ENCODE results near the gene TEPSIN.

Gene TEPSIN

DNA sequence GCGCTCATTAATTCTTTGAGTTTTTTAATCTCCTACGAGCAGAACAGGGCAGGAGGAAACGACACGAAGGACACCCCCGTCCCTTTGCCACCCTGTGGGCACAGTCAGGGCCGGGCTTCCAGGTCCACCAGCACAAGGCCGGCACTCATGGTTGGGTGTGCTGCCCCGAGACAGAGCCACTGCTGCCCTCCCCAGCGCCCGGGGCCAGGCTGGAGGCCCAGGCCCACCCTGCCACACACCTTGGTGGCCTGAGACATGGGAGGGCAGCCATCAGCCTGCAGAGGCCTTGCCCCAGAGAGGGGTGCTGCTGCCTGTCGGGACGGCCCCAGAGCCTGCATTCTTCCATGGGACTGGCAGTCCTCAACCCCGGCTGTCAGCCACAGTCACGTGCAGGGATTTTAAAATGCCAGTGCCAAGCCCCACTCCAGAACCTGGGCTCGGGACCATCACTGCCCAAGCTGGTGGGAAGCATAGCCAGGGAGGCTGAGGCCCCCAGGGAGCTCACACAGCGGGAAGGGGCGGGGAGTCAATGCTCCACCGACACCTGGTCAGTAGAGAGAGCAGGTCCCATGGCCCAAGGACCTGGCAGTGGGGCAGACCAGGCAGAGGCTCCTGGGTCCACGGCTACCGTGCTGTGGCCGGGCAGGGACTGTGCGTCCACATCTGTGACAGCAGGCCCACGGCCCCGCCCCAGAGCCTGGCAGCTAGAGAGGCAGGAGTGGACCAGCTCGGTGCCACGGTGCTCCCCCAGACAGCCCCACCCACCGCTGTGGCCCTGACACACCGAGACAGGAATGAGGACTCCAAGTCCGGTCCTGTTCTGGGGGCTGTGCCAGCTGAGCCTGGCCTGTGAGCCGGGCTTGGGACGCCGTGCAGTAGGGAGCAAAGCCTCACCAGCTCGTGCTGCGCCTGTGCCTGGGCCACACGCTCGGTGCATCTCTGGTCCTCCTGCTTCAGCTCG is 43.6 kb downstream of the TEPSIN start:
- no peak for DNase-seq

DNA sequence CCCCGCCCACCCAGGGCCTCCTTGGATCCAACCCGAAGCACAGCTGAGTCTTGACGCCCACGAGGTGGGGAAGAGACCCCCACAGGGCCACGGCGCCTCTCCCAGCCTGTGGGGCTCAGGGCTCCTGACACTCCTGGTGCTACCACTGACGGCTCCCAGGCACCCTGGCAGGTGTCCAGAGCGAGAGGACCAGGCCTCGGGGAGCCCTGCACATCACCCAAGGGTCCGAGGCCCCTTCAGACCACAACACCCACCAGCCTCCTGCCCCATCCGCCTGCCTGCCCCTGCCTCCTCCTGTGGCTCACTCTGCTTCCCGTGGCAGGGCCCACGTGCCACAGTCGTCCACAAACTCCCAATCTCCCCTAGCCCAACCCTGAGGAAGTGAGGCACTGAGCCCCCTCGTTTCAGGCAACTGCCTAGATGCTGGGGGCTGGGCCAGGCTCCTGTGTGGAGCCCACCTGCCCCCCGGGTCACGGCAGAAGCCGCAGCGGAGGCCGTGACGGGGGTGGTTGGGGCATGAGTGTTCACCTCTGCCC is 44.6 kb downstream of the TEPSIN start:
- no peak for DNase-seq

DNA sequence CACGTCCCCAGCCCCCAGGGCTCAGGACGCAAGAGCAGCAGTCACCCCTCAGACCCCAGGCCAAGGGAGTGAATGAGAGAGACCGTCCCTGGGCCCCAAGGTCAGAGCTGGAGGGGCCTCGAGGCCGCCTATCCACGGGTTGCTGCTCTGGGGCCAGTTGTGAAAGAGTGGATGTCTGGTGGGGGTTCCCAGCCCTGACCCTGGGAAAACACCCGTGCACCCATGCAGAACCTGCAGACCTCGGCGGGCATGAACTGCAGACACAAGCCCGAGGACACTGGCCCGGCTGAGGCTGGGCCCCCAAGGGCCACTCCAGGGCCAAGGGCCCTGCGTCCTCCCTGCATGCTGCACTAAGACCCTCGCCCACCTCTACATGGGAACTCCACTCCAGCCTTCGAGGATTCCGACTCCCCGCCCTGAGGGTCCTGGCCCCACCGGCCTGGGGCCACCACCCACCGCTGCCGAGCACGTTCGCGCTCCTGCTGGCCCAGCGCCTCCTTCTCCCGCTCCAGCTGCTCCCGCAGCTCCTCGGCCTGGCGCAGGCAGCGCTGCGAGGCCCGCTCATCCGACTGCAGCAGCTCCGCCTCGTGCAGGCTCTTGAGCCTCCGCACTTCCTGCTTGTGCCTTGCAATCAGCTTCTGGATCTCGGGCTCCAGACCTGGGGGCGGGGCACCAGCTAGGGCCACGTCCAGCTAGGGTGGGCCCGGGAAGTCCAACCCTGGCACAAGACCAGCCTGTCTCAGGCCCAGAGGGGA is 45.2 kb downstream of the TEPSIN start:
- DNase-seq = no peak

DNA sequence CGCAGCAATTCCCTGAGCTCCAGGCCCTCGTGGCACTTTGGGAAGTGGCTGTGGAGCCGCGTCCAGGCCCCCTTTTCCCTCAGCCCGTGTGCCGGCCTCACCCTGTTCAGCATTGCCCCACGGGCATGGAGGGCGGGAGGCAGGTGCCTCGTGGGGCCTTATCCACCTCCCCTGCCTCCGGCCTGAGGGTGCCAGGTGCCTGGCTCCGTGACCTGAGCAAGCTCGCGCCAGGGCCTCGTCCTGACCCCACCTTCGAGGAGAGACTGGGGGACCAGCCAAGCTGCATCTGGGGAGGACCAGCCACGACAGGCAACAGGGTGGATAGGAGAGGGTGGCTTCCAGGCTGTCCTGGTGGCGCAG is 45.8 kb downstream of the TEPSIN start:
- DNase-seq = no peak

DNA sequence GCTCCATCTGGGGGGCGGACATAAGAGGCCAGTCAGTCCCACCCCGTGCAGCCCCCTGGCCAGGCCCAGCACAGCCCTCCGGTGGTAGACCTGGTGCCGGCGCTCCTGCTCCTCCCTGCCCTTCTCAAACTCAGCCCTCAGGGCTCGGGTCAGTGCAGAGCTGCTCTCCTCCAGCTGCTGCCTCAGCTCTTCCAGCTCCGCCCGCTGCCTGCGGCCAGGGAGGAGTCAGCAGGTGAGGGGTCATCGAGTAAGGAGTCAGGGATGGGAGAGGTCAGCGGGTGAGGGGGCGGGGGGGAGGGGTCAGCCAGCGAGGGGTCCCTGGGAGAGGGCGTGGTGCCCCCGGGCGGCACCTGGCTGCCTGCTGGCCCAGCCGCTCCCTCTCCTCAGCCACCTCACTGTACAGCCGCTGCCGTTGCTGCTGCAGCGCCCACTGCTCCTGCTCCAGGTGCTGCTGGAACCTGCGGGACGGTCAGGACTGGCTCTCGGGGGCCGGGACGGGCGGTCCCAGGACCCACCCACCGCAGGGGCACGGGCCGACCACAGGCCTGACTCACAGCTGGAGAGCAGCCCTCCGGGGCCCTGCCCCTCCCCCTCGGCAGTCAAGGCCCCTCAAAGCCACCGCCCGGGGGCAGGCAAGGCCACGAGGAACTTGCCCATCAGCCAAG is 46.3 kb downstream of the TEPSIN start:
- DNase-seq = no peak

DNA sequence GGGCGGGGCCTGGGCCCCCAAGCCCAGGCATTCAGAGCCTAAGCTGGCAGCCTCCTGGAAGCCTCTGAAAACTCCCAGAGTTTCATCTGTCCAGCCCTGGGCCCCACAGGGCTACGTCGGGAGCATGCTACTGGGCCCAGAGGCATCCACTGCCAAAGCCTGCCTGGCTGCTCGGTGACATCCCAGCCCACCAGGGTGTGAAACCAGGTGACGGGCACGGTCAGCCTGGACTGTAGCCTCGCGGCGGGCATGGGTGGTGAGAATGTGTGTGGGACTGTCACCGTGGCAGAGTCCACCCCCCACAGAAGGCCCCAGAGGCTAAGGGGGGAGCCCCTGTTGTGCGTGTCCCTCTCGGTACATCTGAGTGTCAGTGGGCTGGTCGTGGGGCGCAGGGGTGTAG is 47.2 kb downstream of the TEPSIN start:
- no peak for DNase-seq

DNA sequence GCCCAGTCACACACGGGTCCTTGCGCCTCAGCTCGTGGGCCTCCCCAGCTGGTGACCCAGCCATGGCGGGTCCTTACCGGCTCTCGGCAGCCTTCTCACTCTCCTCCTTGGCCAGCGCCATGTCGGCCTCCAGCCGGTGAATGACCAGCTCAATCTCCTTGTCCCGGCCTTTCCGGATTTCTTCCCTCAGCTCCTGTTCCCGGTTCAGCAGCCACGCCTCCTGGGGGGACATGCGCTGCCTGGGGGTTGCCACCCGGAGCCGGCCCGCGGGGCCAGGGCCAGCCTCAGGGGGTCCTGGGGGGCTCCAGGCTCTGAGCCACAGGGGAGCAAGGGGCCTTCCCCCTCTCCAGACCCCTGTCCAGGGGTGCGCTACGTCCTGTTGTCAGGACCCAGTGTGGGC is 47.7 kb downstream of the TEPSIN start:
- DNase-seq = no peak

DNA sequence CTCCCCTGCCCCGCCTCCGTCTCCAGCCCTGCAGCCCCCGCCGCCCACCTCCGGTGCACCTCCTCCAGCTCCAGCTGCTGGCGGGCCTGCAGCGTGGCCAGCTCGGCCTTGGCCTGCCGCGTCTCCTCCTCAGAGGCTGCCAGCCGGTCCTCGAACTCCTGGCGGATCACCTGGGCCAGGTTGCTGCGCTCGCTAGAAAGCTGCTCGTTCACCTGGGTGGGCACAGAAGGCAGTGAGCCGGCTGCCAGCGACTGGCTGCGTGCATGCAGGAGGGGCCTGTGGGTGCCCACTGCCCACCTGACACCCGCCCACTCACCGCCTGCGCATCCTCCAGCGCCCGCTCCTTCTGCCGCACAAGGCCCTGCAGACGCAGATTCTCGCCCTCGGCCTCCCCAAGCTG is 48.3 kb downstream of the TEPSIN start:
- DNase-seq = no peak

DNA sequence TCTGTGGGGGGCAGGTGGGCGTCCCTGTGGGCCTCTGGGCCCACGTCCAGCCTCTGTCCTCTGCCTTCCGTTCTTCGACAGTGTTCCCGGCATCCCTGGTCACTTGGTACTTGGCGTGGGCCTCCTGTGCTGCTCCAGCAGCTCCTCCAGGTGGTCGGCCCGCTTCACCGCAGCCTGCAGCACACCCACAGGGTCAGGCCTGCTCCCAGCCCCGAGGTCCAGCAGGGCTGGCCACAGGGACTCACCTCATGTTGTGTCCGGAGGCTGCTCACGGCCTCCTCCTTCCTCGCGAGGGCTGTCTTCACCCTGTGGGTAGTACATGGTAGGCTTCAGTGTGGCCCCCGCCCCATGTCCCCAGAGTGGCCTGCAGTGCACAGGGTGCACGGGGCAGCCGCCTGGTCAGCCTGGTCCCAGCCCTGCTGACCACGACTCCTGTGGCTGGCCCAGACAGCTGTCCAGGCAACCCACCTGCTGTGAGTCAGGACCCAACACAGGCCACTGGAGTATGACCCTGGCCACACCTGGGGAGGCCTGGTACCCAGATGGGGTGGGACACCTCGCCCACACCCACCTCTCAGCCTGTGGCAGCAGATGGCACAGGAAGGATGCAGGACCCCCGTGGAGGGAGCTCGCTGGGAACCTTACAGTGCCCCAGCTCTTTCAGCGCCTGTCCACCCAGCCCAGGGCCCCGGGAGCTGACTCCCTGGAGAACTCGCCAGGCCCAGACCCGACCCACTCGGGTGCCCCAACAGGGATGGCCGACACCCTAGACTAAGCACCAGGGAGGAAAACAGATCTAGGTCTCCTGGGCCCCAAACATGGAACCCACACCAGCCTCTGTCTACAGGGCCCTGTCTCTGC is 49.0 kb downstream of the TEPSIN start:
- DNase-seq = no peak

DNA sequence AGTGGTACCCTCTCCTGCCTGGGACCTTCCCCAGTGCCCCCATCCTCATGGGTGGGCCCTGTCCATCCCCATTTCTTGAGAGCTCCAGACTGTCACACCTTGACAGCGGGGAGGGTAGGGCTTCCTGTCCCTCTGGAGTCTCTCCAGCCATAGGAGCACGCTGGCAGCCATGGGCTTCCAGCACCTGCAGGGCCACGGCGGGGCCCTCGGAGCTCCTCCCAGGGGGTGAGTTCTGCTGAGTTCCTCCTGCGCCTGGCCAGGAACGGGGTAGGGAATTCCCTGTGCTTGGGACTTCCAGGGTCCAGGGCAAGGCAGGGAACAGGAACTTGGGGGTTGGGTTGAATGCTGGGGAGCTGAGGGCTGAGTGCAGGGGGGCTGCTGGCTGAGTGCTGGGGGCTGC is 49.8 kb downstream of the TEPSIN start:
- no peak for DNase-seq

DNA sequence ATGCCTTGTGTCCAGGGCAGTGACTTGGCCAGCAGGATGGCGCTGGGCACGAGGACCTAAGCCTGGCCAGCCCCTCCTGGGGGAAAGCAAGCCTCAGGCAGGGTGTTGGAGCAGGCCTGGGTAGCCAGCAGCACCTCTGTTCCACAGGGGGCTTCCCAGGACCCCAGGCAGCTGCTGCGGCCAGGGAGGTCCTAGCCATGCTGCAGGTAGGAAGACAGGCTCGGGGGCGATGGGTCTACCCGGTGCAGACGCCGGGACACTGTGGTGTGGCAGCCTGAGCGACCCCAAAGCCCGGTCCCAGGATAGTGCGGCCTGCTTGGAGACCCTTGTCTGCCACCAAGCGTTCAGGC is 50.4 kb downstream of the TEPSIN start:
- DNase-seq = no peak

DNA sequence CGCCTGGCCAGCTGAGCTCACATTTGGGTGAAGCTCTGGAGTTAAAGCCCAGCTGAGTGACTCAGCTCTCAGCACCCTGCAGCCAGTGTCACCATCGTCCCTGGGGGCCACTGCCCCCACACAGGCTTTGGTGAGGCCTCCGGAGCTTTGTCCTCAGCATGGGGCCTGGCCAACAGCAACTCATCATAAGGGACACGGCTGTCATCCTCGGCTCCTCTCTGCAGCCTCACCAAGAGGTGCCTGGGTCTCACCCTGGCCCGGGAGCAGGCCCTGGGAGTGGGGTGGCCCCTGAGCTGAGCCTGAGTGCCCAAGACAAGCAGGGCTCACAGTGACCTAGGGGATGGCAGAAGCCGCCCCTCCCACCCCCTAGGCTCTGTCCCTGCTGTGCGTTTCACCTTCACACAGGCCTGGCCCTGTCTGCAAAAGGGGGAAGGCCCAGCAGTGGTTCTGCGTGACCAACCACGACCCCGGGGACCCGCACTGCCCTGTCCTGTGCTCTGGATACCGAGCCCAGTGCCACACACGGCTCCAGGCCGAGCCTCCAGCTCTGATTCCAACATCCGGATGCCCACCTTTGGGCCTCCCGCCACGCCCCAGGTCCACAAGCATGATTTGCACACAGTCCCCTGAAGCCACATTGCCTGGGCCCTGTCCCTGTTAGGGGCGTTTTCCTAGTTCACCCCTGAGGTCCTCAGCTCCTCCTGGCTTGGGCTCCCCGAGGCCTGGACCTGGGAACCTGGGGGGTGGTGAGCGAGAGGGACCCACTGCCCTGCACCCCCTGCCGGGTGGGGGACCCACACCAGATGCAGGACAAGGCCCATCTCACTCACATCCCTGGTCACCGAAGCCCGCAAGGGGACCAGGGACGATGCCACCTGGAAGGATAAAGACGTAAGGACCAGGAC is 51.0 kb downstream of the TEPSIN start:
- DNase-seq = no peak

DNA sequence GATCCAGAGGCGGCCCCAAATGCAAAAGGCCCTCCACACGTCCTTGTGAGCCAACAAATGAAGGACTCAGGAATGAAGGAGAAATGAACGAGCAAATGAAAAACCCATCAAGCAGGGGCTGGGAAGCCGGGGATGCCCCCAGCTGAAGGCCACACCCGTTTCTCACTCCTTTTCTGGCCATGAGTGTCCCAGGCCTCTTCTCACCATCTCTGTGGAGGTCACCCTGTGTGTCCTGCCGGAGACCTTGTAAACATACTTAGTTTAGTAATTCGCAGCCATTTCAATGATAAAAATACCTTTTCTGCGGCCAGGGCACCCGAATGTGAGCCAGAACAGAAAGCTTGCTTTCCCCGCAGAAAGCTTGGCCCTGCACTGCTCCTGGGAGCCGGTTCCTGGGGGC is 51.7 kb downstream of the TEPSIN start:
- no peak for DNase-seq

DNA sequence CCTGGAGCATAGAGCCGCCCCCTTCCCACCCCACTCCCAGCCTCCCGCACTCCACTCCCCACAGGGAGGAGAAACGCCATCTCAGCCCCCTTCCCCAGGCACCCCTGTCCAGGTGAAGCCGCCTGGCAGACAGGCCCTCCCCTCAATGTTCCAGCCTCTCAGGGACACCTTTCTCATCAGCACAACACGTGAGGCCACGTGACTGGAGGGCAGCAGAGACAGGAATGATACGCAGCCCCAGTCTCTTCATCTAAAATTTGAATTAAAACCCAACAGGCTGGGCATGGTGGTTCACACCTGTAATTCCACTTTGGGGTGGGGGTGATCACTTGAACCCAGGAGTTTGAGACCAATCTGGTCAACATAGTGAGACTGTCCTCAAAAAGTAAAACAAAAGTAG is 52.7 kb downstream of the TEPSIN start:
- no peak for DNase-seq

DNA sequence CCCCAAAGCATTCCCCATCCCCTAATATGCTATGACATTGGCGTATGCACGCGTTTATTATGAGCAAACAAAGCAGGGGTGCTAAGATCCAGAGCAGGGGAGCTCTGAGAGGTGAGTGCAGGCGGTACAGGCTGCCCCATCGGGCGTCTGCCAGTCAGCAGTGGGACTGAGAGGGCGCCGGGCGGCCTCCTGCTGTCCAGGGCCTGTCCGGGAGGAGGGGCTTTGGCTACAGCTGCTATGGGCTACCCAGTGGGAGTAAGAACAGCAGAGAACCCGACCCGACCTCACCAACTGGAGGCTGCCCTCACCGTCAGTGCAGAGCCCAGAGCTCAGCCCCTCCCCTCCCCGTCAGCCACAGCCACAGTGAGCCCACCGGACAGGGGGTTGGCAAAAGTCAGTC is 54.3 kb downstream of the TEPSIN start:
- no peak for DNase-seq

DNA sequence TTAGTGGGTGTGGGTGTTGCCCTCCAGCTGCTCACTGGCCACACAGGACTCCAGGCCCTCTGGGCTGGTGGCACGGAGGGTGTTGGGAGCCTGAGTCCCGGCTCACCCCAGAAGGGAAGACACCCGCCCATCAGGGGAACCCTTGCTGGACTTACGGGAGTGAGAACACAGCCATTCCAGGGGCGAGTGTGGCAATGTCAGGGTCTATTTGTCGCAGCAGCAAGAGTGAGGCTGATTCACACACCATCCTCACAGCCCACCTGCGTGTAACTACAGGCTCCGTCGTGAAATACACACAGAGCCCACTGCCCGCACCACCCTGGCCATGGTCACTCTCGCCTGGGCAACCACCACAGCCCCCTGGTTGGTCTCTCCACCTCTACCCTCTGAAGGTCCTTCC is 55.0 kb downstream of the TEPSIN start:
- no peak for DNase-seq

DNA sequence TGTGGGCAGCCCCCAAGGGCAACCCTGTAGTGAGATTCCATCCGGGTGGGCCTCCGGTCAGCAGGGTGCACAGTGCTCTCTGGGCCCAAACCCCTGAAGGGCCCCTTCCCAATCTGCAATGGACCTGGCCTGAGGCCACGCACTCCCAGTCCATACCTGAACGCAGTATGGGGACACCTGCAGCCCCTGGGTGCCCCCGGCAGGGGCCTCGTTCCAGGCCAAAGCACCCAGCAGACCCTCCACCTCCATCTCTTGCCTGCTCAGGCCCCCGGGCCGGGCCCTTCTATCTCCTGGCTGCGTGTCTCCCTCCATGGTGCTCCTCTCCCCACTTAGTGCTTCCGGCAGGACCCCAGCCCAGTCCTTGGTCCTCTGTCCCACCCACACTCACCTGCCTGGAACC is 55.5 kb downstream of the TEPSIN start:
- DNase-seq = no peak

DNA sequence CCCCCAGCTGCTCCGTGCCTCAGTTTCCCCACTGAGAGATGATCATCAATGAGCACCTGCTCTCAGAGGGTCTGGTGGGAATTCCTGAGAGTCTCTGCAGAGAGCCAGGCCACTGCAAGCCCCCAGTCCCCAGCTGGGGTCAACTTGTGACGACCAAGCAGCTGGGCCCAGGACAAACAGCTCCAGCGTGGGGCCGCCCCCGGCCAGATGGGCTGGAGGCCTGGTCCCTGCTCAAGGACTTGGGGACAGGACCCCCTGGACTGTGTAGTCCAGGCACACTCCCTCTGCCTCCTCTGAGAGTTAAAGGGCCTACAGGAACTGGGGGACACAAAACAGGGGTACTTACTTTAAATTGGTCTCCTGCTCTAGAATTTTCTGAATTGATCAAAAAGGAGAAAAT is 56.3 kb downstream of the TEPSIN start:
- DNase-seq = no peak

DNA sequence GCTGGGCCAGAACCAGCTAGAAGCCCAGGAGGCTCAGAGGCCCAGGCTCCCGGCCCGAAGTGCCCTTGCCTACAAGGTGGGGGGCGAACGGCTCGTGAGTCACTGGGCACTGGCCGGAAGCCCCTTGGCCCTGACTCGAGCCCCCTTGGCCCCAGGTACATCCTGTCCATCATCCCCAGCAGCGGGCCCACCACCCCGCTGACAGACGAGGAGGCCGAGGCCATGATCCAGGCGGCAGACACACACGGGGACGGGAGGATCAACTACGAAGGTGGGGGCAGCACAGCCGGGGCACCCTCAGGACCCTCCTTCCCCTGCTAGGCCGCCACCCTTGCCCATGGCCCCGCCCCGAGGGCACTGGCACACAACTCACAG is 57.1 kb downstream of the TEPSIN start:
- no peak for DNase-seq

DNA sequence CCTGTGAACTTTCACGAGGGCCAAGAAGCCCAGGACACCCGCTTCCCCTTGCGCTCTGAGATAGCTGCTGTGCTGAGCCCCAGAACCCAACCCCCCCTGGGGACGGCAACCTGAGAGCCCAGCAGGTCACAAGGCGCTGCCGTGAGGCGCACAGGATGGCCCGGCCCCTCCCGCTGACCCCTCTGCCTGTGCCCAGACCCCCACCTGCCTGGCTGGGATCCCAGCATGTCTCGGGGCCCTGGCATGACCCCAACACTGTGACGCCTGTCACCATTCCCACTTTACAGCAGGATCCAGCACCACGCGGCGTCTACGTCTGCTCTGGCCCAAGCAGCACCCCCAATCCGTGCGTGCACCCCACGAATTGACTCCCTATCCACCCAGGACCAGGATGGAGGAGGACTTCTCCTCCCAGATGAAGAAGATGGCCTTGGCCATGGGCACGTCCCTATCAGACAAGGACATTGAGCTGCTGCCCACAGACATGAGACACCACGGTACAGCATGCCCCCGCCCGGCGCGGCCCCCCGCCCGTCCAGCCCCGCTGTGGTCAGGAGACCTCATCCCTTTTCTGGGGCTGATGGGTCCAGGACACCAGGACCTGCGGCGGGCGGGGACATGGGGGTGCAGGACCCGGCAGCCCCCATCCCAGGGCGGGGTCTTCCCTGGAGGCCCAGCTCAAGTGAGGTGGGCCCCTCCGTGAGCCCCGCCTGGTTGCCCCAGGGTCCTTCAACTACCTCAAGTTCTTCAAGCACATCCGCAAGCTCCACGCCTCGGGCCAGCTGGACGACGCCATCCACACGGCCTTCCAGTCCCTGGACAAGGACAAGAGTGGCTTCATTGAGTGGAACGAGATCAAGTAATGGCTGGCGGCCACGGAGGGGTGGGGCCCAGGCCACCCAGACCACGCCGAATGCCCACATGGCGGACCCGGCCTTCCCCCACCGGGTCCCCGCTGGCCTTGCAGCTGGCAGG is 57.7 kb downstream of the TEPSIN start:
- no peak for DNase-seq

Data from activated naive CD4-positive, alpha-beta T cell treated with anti-CD3 and anti-CD28 coated beads, Interleukin-2, amount 50 U/mL, for 16 hours (primary cell).